VCaP (cell line): ENCODE results near the gene MPZL1.

Source experiments
- H3K27ac ChIP-seq: fragments of 450-650 bp; 2 replicates; pipeline ENCODE4 v1.5.1; 2017
- TF ChIP-seq, protein P1 (sequence below): fragments of 450-650 bp; conservative IDR thresholded peaks from 2 replicates; pipeline ENCODE4 v1.5.1; 2017; ENCODE audit warnings: mild to moderate bottlenecking, moderate library complexity

Gene MPZL1

DNA sequence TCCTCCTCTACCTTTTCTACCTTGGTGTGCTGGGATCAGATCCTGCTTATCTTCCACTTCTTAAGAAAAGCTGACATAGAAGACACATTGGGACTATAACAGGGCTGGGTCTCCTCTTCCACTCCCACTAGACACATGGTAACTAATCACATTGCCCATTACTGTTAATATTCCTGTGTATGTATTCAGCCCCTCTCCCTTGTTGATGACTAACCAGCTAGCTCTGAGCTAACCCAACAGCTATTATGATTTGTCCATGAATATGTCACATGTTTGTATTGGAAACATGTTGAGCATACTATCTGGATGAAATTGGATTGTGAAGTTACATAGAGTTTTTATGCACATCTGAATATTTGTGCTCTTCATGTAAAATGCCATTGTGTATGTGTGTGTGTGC lies 52.9 kb downstream of the MPZL1 start:
- no peak overlapping the region for H3K27ac ChIP-seq
- TF ChIP-seq, protein P1, sequence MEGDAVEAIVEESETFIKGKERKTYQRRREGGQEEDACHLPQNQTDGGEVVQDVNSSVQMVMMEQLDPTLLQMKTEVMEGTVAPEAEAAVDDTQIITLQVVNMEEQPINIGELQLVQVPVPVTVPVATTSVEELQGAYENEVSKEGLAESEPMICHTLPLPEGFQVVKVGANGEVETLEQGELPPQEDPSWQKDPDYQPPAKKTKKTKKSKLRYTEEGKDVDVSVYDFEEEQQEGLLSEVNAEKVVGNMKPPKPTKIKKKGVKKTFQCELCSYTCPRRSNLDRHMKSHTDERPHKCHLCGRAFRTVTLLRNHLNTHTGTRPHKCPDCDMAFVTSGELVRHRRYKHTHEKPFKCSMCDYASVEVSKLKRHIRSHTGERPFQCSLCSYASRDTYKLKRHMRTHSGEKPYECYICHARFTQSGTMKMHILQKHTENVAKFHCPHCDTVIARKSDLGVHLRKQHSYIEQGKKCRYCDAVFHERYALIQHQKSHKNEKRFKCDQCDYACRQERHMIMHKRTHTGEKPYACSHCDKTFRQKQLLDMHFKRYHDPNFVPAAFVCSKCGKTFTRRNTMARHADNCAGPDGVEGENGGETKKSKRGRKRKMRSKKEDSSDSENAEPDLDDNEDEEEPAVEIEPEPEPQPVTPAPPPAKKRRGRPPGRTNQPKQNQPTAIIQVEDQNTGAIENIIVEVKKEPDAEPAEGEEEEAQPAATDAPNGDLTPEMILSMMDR = no peak

DNA sequence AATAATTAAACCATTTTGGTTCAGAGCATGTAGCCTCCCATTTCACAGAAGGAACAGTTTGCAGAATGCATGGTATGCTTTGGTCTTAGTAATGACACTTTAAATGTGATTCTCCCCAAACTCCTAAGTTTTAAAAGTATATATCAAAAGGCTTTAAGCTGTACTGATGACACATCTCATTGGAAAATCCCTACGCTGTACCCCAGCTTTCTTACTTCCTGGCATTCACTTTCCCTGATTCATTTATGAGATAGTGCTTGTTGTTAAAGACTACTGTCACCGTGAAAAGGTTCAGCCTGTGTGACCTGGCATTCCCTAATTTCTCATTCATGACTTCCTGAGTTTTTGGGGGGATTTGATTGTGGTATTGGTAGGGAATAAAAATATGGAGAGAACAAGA lies 53.4 kb downstream of the MPZL1 start:
- H3K27ac ChIP-seq = no peak overlapping the region
- TF ChIP-seq, protein P1 = no peak

DNA sequence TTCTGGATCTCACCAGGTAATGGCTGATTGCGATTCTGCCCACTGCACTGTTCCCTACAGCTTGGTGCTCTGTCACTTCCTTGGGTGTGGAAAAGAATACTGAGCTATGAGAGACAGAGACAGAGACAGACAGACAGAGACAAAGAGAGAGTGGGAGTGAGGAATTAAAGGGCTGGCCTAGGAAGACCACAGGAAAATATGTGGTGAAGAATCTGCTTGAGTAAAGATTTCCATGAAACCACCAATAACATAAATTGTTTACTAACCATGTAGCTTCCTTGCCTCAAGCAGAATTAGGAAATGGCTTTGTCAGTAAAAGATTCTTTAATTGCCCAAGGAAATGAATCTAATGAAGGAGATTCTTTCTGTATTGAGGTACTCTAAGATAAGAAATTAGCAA lies 54.4 kb downstream of the MPZL1 start:
- TF ChIP-seq, protein P1 = no peak

DNA sequence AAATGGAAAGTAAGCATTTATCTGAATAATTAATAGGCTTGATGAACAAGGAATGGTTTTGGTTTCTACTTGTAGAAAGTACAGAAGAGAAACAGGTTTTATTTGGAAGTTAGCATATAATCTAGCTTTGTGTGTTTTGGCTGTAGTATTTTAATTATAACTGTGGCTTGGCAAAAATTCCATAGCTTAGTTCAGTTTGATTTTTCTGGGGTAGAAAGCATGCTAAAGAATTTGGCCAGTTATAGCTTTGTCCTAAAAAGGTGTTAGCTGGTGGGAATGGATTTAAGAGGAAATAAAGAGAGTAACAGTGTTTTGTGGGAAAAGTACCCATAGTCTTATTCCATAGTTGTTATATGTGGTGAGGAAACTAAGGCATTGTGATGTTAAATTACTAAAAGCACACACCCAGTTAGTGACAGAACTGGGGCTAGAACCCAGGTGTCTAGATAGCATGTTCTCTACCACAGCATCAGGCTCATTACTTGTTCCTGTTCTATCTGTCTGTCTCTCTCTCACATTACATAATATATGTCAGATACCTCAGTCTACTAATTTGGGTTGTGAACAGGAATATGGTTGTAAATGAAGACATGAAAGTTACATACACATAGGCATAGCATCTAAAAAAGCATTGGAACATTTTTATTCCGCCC lies 55.0 kb downstream of the MPZL1 start:
- TF ChIP-seq, protein P1 = no peak
- no peak overlapping the region for H3K27ac ChIP-seq

More for the DNA sequence above, 54.4 kb downstream of the MPZL1 start:
- no peak overlapping the region for H3K27ac ChIP-seq

DNA sequence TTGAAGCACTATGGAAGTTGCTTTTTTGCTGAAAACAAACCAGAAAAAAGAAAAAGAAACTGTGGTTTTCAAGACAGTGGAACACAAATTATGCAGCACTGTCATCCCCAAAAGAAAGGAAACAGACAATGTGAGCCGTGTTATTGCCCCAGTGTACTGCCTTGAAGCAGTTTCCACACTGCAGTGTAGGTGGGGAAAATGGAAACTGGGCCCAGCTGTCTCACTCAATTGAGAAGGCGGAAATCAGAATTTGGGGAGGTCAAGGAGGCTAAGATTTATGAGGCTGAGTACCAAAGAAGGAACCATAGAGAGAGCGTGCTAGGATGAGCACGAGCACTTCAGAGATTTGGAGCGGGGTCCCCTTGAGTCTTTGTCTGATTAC lies 55.5 kb downstream of the MPZL1 start:
- H3K27ac ChIP-seq = no peak overlapping the region
- TF ChIP-seq, protein P1 = no peak

DNA sequence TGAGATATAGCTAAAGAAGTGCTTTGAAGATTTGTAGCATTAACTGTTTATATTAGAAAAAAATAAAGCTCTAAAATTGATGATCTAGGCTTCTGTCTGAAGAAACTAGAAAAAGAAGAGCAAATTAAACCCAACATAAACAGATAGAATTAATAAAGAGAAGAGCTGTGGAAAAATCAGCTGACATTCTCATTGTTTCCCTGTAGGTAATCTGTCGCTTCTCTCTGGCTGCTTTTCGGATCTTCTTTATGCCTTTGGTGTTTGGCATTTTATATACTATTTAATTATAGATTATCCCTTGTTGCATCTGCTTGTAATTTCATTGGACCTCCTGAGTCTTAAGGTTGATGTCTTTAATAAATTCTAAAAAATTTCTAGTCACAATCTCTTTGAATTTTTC lies 59.8 kb downstream of the MPZL1 start:
- TF ChIP-seq, protein P1 = no peak
- no peak overlapping the region for H3K27ac ChIP-seq

DNA sequence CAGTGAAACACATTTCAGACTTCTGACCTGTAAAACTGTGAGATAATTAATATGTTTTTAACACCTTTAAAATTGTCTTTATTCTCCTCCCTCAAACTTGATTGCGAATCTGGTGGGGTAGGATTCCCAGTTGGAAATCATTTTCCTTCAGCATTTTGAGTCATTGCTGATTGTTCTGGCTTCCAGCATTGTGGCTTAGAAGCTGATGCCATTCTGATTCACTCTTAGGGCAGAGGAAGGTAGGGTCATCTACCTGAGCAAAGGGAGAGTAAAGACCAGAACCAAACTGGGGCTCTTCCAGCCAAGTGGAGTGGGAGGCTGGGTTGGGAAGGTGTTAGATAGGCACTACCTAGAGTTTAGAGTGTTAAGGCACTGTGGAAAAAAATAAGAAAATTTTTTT lies 61.2 kb downstream of the MPZL1 start:
- H3K27ac ChIP-seq = no peak overlapping the region
- TF ChIP-seq, protein P1 = no peak
